ENCODE results near the gene PHLDA3.

PHLDA3 gene

GRCh38 chr1:201503397-201504176, 34.6 kb upstream of the PHLDA3 start (continued):
- TF ChIP-seq ZFP69B (tag by site-specific recombination; IDR thresholded peaks at IDR 0.05) (0 out of 2 replicates have a peak, but pooled peaks have one; percentile 36), EGR2 (tag by site-specific recombination; IDR thresholded peaks at IDR 0.05; ENCODE audit: low read depth) (no peak), ZNF768 (tag by site-specific recombination; IDR thresholded peaks at IDR 0.05) (no peak), ZNF311 (tag by site-specific recombination; IDR thresholded peaks at IDR 0.05; ENCODE audit: borderline replicate concordance) (no peak), ZNF707 (tag by site-specific recombination; IDR thresholded peaks at IDR 0.05) (no peak), ZNF549 (tag by site-specific recombination; IDR thresholded peaks at IDR 0.05) (no peak), ZNF530 (tag by site-specific recombination; IDR thresholded peaks at IDR 0.05; ENCODE audit: low read depth) (no peak), ZNF654 (tag by site-specific recombination; IDR thresholded peaks at IDR 0.05; ENCODE audit: low read depth) (no peak), ZNF239 (tag by site-specific recombination; IDR thresholded peaks at IDR 0.05) (no peak), ZNF26 (tag by site-specific recombination; IDR thresholded peaks at IDR 0.05) (no peak), ZNF10 (tag by site-specific recombination; IDR thresholded peaks at IDR 0.05) (no peak), ZNF121 (tag by site-specific recombination; IDR thresholded peaks at IDR 0.05) (no peak), KLF8 (tag by site-specific recombination; IDR thresholded peaks at IDR 0.05) (no peak), ZNF169 (tag by site-specific recombination; IDR thresholded peaks at IDR 0.05) (no peak), ZNF19 (tag by site-specific recombination; IDR thresholded peaks at IDR 0.05; ENCODE audit: low read depth) (no peak), HOXC10 (CRISPR knock-in tag; IDR thresholded peaks at IDR 0.05) (no peak), ZNF600 (tag by site-specific recombination; IDR thresholded peaks at IDR 0.05) (peak; percentile 85), ZBTB49 (tag by site-specific recombination; IDR thresholded peaks at IDR 0.05; ENCODE audit: low read depth) (no peak), SALL2 (tag by site-specific recombination; IDR thresholded peaks at IDR 0.05; ENCODE audit: borderline replicate concordance) (no peak), ZNF221 (tag by site-specific recombination; IDR thresholded peaks at IDR 0.05; ENCODE audit: borderline replicate concordance) (no peak), HOXD13 (CRISPR knock-in tag; IDR thresholded peaks at IDR 0.05; ENCODE audit: borderline replicate concordance) (no peak), ZNF510 (tag by site-specific recombination; IDR thresholded peaks at IDR 0.05; ENCODE audit: insufficient replicate concordance) (no peak), ZNF596 (tag by site-specific recombination; IDR thresholded peaks at IDR 0.05) (no peak), YY2 (tag by site-specific recombination; IDR thresholded peaks at IDR 0.05) (no peak), ZNF302 (tag by site-specific recombination; IDR thresholded peaks at IDR 0.05; ENCODE audit: low read depth) (no peak), GLIS1 (tag by site-specific recombination; IDR thresholded peaks at IDR 0.05) (peak; percentile 75), ZNF514 (tag by site-specific recombination; IDR thresholded peaks at IDR 0.05) (no peak), ZNF624 (tag by site-specific recombination; IDR thresholded peaks at IDR 0.05) (no peak), ZNF404 (tag by site-specific recombination; IDR thresholded peaks at IDR 0.05) (no peak), KLF1 (tag by site-specific recombination; IDR thresholded peaks at IDR 0.05) (no peak), KLF16 (tag by site-specific recombination; IDR thresholded peaks at IDR 0.05) (no peak), HOXA7 (CRISPR knock-in tag; IDR thresholded peaks at IDR 0.05; ENCODE audit: borderline replicate concordance) (no peak), ZNF214 (tag by site-specific recombination; IDR thresholded peaks at IDR 0.05; ENCODE audit: borderline replicate concordance) (no peak), SP7 (tag by site-specific recombination; IDR thresholded peaks at IDR 0.05) (peak; percentile 89)
- TF ChIP-seq, protein P1, sequence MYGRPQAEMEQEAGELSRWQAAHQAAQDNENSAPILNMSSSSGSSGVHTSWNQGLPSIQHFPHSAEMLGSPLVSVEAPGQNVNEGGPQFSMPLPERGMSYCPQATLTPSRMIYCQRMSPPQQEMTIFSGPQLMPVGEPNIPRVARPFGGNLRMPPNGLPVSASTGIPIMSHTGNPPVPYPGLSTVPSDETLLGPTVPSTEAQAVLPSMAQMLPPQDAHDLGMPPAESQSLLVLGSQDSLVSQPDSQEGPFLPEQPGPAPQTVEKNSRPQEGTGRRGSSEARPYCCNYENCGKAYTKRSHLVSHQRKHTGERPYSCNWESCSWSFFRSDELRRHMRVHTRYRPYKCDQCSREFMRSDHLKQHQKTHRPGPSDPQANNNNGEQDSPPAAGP (tag by site-specific recombination; IDR thresholded peaks at IDR 0.05): peak; percentile 75; the same call in 1 of the 2 replicates
- TF ChIP-seq, protein P2, sequence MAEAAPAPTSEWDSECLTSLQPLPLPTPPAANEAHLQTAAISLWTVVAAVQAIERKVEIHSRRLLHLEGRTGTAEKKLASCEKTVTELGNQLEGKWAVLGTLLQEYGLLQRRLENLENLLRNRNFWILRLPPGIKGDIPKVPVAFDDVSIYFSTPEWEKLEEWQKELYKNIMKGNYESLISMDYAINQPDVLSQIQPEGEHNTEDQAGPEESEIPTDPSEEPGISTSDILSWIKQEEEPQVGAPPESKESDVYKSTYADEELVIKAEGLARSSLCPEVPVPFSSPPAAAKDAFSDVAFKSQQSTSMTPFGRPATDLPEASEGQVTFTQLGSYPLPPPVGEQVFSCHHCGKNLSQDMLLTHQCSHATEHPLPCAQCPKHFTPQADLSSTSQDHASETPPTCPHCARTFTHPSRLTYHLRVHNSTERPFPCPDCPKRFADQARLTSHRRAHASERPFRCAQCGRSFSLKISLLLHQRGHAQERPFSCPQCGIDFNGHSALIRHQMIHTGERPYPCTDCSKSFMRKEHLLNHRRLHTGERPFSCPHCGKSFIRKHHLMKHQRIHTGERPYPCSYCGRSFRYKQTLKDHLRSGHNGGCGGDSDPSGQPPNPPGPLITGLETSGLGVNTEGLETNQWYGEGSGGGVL (tag by site-specific recombination; IDR thresholded peaks at IDR 0.05): peak; percentile 70; the same call in 1 of the 2 replicates
